H1 (cell line): ENCODE results near the gene BPIFB4. TPM values are rescaled to one million over a fixed set of nuclear protein-coding genes. Genes with fewer than 3 reads are reported as not detected.

ENCODE experiments used
- CREB1 ChIP-seq: IDR thresholded peaks from 2 replicates; pipeline ENCODE4 v1.6.1; 2012; ENCODE audit warnings: inconsistent platforms
- GABPA ChIP-seq: IDR thresholded peaks from 2 replicates; pipeline ENCODE4 v1.6.1; 2011; ENCODE audit warnings: mild to moderate bottlenecking, low read length, moderate library complexity, borderline replicate concordance; ENCODE audit not compliant: insufficient read depth
- MAX ChIP-seq: IDR thresholded peaks from 2 replicates; pipeline ENCODE4 v1.6.1; 2012; ENCODE audit warnings: inconsistent platforms
- POLR2A ChIP-seq, 2 experiments: IDR thresholded peaks; 1 replicate in 1 of 2; 2 replicates in 1 of 2; pipeline ENCODE4 v1.6.1; 2011; ENCODE audit warnings: low read depth in 2 of 2, low read length in 2 of 2, mild to moderate bottlenecking in 2 of 2; ENCODE audit errors: control extremely low read depth in 1 of 2
- USF2 ChIP-seq: IDR thresholded peaks from 2 replicates; pipeline ENCODE4 v1.6.1; 2011; ENCODE audit warnings: low read length, improper control_type of control experiment
- ZNF274 ChIP-seq: IDR thresholded peaks from 2 replicates; pipeline ENCODE4 v1.7.0; 2012; ENCODE audit warnings: low read length, borderline replicate concordance; ENCODE audit errors: extremely low read depth
- polyA plus RNA-seq, 7 experiments: library from polyadenylated mRNA; depleted of rRNA in 3 of 7; stranded (reverse) in 5 of 7; unstranded in 2 of 7; fragments of >200 nt in 5 of 7; fragments of 200-250 nt in 2 of 7; gene quantifications; 1 replicate in 5 of 7; 2 replicates in 1 of 7; 4 replicates in 1 of 7; pipeline versions ENCODE4 v1.2.1 to v1.2.3, GENCODE V29; 2011 to 2013; ENCODE audit warnings: missing spikeins in 2 of 7, mixed read lengths in 2 of 7
- total RNA-seq: library from RNA; stranded (reverse); fragmentation: NEBNext Ultra II Directional; extraction: Animal tissue kit (Norgen Biotek cat#: 25700); gene quantifications from 2 replicates; pipeline ENCODE4 v1.2.1, GENCODE V29; 2021

The BPIFB4 gene
- total and polyA plus RNA-seq, 2 of the 8 experiments (the other 6 are each of a cell fraction or from before 2014, with no cell fraction given) = not detected

GRCh38 chr20:33130568-33131061, 51.2 kb downstream of the BPIFB4 start (continued):
- TF ChIP-seq USF2 (no peak), ZNF274 (no peak), CREB1 (no peak), GABPA (no peak), MAX (no peak), POLR2A (IDR thresholded peaks at IDR 0.05; ENCODE audit: control extremely low read depth in 1 of 2, low read depth in 2 of 2, low read length in 2 of 2) (no peak)
